SK-N-MC (cell line): ENCODE results near the gene CHST7.

Experiments
- EZH2 ChIP-seq: fragments of 200-600 bp; sonication (generic); IDR thresholded peaks from one replicate; pipeline ENCODE4 v1.6.1; 2017; ENCODE audit warnings: antibody characterized with exemption
- FOXP2 ChIP-seq: optimal IDR thresholded peaks from 2 replicates; pipeline ENCODE3; 2011; ENCODE audit warnings: mild to moderate bottlenecking, moderate library complexity; ENCODE audit not compliant: insufficient read depth; ENCODE audit errors: extremely low read length, control extremely low read depth
- POLR2AphosphoS5 ChIP-seq: IDR thresholded peaks from 2 replicates; pipeline ENCODE4 v1.6.1; 2012; ENCODE audit warnings: mild to moderate bottlenecking, low read depth, low read length, borderline replicate concordance

GRCh38 chrX:46576458-46576857 lies 2.9 kb downstream of the CHST7 start:
- TF ChIP-seq POLR2AphosphoS5 (no peak), EZH2 (no peak), FOXP2 (no peak)
